T47D (cell line): ENCODE measurements around the gene LTBP1.

Experiments used
- DNase-seq, 2 experiments: peaks; one replicate each; pipeline versions ENCODE4 v3.0.0 to v3.0.0-alpha.2; 2011 to 2012; ENCODE audit warnings: low read depth in 1 of 2, low spot score in 1 of 2
- JUND ChIP-seq: IDR thresholded peaks from 2 replicates; pipeline ENCODE4 v1.6.1; 2012; ENCODE audit warnings: low read depth
- in situ Hi-C: cut with HindIII; loops from 2 replicates; pipeline ENCODE4 v1.10.0; 2016; ENCODE audit warnings: low sequenced_read_pairs, low pct_unique_long_range_greater_than_20kb

Gene LTBP1

DNA sequence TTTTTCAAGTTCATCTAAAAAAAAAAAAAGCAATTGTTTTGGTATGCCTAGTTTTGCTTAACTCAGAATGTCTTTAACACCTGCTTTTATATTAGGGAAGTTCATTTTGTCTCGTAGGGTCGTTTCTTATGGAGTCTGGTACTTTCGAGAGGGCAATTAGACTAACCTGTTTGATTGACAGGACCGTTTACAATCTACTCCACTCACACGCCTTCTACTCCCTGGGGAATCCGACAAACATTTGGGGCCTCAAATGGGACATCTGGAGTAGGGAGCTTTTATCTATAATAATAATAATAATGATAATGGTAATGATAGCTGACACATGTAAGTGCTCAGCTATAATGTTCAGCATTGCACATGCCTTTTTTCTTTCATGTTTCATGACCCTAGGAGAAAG lies 268.1 kb downstream of the LTBP1 start:
- TF ChIP-seq JUND, result no peak
- in situ Hi-C loops, result no loop called here
- no peak for DNase-seq

GRCh38 chr2:33215299-33215698 lies 268.5 kb downstream of the LTBP1 start:
- DNase-seq, result no peak
- no peak for TF ChIP-seq JUND
- in situ Hi-C loops, result no loop called here

DNA sequence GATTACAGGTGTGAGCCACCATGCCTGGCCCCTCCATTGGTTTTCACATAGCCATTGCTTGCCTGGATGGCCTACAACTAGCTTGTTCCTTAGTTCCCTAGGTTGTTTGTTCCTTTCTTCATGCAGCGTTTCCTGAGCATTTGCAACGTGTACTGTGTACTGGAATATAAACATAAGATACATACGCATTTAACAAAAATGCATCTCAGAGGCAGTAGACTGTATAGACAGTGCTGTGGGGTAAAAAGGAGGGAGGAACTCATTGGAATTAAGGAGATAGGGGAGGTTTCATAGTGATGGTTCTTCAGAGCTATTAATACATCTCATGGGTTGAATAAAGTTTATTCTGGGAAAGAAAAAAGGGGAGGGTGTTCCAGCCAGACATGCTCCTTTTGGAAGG lies 269.2 kb downstream of the LTBP1 start:
- in situ Hi-C loops, result no loop called here
- TF ChIP-seq JUND, result no peak
- DNase-seq, result no peak

DNA sequence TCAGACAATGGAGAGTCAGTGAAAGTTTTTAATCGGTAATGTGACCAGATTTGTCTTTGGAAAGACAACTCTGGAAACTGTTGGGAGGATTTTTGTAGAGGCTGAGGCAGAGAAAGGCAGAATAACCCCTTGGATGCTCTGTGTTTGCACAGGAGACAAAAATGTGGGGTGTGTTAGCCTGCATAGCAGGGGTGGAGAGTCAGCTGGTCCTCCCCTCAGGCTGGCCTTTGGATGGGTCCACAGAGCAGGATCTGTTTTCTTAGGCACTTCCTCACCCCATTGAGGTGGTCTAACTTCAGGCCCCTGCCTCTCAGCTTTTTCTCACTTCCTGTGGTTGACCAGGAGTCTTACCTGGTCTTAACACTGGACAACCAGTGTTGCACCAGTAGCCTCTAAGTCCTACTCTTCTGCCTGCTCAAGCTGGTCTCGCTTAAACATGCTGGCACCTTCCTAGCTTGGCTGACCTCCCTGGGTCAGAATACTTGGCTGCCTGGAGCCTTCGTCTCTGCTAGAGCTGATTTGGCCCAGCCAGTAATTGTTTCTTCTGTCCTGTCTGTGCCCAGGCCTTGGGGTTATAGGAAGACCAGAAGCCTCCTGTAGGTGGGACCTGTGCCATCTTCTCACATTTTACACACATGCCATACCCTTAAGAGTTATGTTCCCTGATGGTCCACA lies 269.9 kb downstream of the LTBP1 start:
- peak in 1 of 2 experiments; percentile 6 for DNase-seq
- in situ Hi-C loops, result no loop called here
- no peak for TF ChIP-seq JUND

GRCh38 chr2:33217406-33217805 lies 270.7 kb downstream of the LTBP1 start:
- DNase-seq, result no peak
- in situ Hi-C loops, result no loop called here
- no peak for TF ChIP-seq JUND

- in situ Hi-C loops, result no loop called here
- TF ChIP-seq JUND, result no peak
These were observed 272.4 kb downstream of the LTBP1 start for GRCh38 chr2:33219114-33219513.

GRCh38 chr2:33219850-33220275 lies 273.1 kb downstream of the LTBP1 start:
- DNase-seq, result no peak
- in situ Hi-C loops, result no loop called here
- TF ChIP-seq JUND, result no peak

More at GRCh38 chr2:33219114-33219513, 272.4 kb downstream of the LTBP1 start:
- DNase-seq, result no peak

DNA sequence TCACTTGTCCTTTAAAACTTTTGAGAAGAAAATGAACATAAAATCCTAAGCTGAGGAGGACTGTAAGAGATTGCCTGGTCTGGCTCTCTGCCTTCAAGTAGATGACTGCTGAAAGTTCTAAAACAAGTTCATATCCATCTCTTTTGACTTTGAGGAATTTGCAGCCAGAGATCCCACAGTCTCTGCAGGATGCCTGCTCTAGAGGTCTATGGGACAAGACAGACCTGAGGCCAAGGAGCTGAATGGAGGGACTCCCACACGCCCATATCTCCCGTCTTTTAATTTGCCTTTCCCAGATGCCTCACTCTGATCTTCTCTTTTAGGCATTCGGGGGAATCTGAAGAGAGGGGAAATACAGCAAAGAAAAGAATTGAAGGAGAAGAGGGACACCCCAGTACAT lies 273.8 kb downstream of the LTBP1 start:
- no peak for TF ChIP-seq JUND
- in situ Hi-C loops, result no loop called here
- DNase-seq, result no peak

DNA sequence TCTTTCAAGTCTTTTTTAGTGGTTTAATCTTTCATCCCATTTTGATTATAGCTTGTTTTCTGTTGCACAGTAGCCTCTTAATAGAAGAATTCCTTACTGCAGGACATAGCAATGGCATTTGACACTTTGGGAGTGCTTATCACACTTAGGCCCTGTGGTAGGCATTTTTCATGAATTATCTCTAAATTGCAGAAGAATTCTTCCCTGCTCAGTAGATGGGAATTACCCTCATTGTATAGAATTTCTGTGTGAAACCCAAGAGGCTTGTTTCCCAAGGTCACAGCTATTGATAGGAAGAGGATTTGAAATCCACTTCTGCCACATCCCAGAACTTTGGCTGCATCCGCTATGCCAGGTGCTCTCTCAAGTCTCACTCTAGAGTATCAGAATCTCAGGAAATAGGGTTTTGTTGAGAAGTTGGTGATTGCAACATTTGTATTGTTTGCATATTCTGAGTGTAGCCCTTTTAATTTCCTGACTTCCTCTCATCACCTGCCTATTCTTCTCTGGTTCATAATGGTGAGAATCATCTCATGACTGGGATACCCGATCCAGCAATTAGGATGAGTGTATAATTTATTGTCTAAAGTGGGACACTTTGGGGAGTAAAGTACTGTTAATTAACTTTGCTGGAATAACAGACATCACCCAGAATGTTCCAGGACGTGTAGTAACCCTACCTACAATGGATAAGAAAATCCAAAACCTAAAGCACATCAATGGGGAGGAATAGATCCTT lies 274.5 kb downstream of the LTBP1 start:
- in situ Hi-C loops, result no loop called here
- no peak for DNase-seq
- TF ChIP-seq JUND, result no peak

- no peak for DNase-seq
- in situ Hi-C loops, result no loop called here
- TF ChIP-seq JUND, result no peak
These were observed 275.6 kb downstream of the LTBP1 start for GRCh38 chr2:33222309-33222708.

- no peak for DNase-seq
- TF ChIP-seq JUND, result no peak
- in situ Hi-C loops, result no loop called here
These were observed 277.1 kb downstream of the LTBP1 start for GRCh38 chr2:33223856-33224255.

GRCh38 chr2:33225350-33225749 lies 278.6 kb downstream of the LTBP1 start:
- no peak for DNase-seq
- in situ Hi-C loops, result no loop called here
- TF ChIP-seq JUND, result no peak

GRCh38 chr2:33226546-33226945 lies 279.8 kb downstream of the LTBP1 start:
- no peak for TF ChIP-seq JUND
- in situ Hi-C loops, result no loop called here
- no peak for DNase-seq
